ENCODE data around the gene MCRIP1.
A peak's percentile ranks its signal among the peaks of the same experiment; 100 is the strongest.

Gene MCRIP1

DNA sequence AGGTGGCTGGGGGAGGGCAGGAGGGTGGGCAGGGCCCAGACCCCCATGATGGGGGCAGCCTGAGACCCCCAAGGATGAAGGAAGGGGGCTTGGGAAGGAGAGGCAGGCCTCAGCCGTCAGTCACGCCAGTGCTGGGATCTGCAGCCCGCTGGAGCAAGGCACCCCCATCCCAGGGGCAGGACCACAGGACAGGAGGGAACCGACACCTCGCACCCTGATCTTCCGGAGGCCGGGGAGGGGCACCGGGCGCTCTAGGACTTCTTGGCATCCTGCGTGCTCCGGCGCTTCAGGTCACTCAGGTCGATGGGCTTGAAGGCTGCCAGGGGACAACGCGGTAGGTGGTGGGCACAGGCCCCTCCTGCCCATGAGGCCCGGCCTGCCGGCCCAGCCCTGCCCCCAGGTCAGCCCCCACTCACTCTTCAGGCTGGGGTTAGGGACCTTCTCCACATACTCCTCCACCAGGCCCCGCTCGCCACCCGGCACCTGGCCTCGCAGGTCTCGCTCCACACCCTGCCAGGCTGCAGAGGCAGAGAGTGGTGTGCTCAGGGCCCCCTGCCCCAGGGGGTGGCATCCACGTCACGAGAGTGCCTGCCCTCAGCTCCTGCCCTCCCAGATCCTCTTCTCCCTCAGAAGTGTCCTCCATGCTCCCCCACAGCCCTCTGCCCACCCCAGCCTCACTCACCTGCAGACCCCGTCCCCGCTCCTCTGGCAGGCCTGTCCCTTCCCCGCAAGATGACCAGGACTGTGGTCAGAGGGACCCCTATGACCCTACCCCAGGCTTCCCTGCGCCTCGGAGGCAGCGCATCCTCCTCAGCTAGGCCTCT lies 9.9 kb downstream of the MCRIP1 start:
- DNase-seq: no peak
- intact Hi-C loops (cut with DNase I): no loop called here

DNA sequence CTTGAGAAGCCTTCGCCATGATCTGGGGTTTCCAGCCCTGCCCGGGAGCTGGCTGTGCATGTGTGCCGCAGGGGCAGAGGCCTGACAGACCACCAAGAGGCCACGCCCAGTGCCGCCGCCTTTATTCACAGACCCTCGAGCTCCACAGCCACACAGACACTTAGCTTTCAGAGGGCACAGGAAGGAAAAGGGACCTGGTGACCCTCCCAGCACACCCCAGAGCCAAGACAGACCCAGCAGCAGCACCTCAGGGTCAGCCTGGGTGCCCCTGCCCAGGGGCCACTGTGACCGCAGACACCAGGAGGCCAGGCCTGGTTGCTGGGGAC lies 10.8 kb downstream of the MCRIP1 start:
- intact Hi-C loops (cut with DNase I): no loop called here

DNA sequence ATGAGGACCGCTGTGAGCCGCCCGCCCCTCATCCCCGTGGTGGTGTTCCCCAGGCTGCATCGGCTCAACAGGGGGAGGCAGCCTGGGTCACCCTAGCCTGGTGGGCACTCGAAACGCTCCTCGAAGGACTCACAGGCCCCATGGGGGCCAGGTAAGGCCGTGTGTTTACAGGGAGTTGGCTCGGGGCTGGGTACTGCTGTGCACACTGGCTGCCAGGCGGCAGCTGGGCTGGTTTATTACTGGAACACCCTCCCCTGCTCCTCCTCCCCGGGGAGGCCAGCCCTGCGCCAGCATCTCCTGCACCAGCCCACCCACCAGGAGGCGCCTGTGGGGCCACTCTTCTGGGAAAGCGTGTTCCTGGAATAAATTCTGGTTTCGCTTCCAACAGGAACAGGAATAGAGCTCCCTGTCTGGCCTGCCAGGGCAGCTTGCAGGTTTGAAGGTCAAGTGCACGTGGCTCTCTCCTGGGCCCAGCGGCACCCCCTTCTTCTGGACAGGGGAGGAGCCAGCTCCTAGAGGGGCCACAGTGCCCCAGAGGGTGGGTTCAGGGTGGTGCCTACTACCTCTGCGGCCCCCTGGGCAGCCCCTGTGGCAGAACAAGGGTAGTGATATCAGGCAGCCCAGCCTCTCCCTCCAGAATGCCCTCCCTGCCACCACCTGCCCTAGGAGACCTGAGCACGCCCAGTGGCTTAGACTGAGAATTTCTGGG lies 11.3 kb downstream of the MCRIP1 start:
- peak; percentile 28 to 97 (median 70) for DNase-seq
- intact Hi-C loops (cut with DNase I): no loop called here

More for the DNA sequence above, 10.8 kb downstream of the MCRIP1 start:
- DNase-seq: no peak

GRCh38 chr17:81821147-81821546 lies 11.9 kb downstream of the MCRIP1 start:
- intact Hi-C loops (cut with DNase I): no loop called here
- no peak for DNase-seq

GRCh38 chr17:81819708-81820107 lies 13.4 kb downstream of the MCRIP1 start:
- intact Hi-C loops (cut with DNase I): no loop called here
- DNase-seq: no peak

- intact Hi-C loops (cut with DNase I): no loop called here
- no peak for DNase-seq
These were observed 15.3 kb downstream of the MCRIP1 start for GRCh38 chr17:81817758-81818147.

- DNase-seq: no peak
- intact Hi-C loops (cut with DNase I): no loop called here
These were observed 17.5 kb downstream of the MCRIP1 start for GRCh38 chr17:81815646-81815986.

- intact Hi-C loops (cut with DNase I): no loop called here
- DNase-seq: no peak
These were observed 18.1 kb downstream of the MCRIP1 start for GRCh38 chr17:81814748-81815645.

GRCh38 chr17:81813861-81814683 lies 19.0 kb downstream of the MCRIP1 start:
- DNase-seq: no peak
- intact Hi-C loops (cut with DNase I): no loop called here

GRCh38 chr17:81813371-81813684 lies 19.8 kb downstream of the MCRIP1 start:
- DNase-seq: no peak
- intact Hi-C loops (cut with DNase I): no loop called here

GRCh38 chr17:81812571-81813370 lies 20.3 kb downstream of the MCRIP1 start:
- DNase-seq: no peak
- intact Hi-C loops (cut with DNase I): no loop called here

GRCh38 chr17:81811705-81812570 lies 21.2 kb downstream of the MCRIP1 start:
- DNase-seq: no peak
- intact Hi-C loops (cut with DNase I): no loop called here

GRCh38 chr17:81810892-81811704 lies 22.0 kb downstream of the MCRIP1 start:
- DNase-seq: no peak
- intact Hi-C loops (cut with DNase I): no loop called here

GRCh38 chr17:81810476-81810875 lies 22.6 kb downstream of the MCRIP1 start:
- DNase-seq: no peak
- intact Hi-C loops (cut with DNase I): no loop called here

- intact Hi-C loops (cut with DNase I): no loop called here
These were observed 23.5 kb downstream of the MCRIP1 start for GRCh38 chr17:81809556-81809998.

GRCh38 chr17:81808778-81809555 lies 24.1 kb downstream of the MCRIP1 start:
- no peak for DNase-seq
- intact Hi-C loops (cut with DNase I): no loop called here

More at GRCh38 chr17:81809556-81809998, 23.5 kb downstream of the MCRIP1 start:
- no peak for DNase-seq

DNA sequence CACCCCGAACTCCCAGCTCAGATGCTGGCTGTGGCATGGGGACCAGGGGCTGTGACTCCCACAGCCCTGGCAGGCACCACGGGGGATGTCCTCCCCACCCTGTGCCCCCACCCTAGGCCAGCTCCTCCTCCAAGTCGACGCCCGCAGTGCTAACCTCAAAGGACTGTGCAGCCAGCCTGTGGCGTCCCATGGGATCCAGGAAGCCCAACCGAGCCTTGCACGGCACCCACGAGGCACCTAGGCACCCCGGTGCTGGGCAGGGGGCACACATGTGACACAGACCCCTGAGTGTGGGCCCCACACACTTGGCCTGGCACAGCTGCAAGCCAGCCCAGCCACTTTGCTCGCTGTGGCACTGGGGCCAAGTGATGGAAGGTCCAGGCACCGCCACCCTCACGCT lies 25.3 kb downstream of the MCRIP1 start:
- DNase-seq: no peak
- intact Hi-C loops (cut with DNase I): no loop called here

Measured in posterior cingulate gyrus (tissue), 11 donors.